MM.1S (cell line): ENCODE data around the gene KCNB1.
"Not testable (repeated sequence)": the region's sequence is repeated elsewhere in the genome, so short reads cannot be mapped to it uniquely, and the experiment has no call there.

Experiments used
- DNase-seq: peaks from one replicate; pipeline ENCODE4 v3.0.0-alpha.2; 2015
- H2AFZ ChIP-seq: fragments of 300-600 bp; sonication (generic); 2 replicates; pipeline ENCODE4 v1.6.0; 2016; ENCODE audit warnings: antibody characterized with exemption, low read length
- H3F3A ChIP-seq: fragments of 300-600 bp; sonication (generic); 2 replicates; pipeline ENCODE4 v1.6.1; 2016; ENCODE audit warnings: mild to moderate bottlenecking, antibody characterized with exemption, low read length, moderate library complexity, mixed read lengths; ENCODE audit not compliant: insufficient read depth
- H3K27ac ChIP-seq: fragments of 300-600 bp; sonication (generic); 2 replicates; pipeline ENCODE4 v1.5.1; 2016; ENCODE audit warnings: mild to moderate bottlenecking, low read length
- H3K27me3 ChIP-seq: fragments of 300-600 bp; sonication (generic); replicated peaks from 2 replicates; pipeline ENCODE4 v1.6.0; 2016; ENCODE audit warnings: low read length; ENCODE audit not compliant: insufficient read depth
- H3K36me3 ChIP-seq: fragments of 300-600 bp; sonication (generic); replicated peaks from 2 replicates; pipeline ENCODE4 v1.6.1; 2016; ENCODE audit warnings: mild to moderate bottlenecking, low read length, mixed read lengths; ENCODE audit not compliant: insufficient read depth
- H3K4me1 ChIP-seq: fragments of 300-600 bp; sonication (generic); 2 replicates; pipeline ENCODE4 v1.6.1; 2016; ENCODE audit warnings: low read length, mixed read lengths
- H3K4me2 ChIP-seq: fragments of 300-600 bp; sonication (generic); 2 replicates; pipeline ENCODE4 v1.6.0; 2016; ENCODE audit warnings: low read depth, low read length
- H3K4me3 ChIP-seq: fragments of 300-600 bp; sonication (generic); 2 replicates; pipeline ENCODE4 v1.5.1; 2016; ENCODE audit warnings: low read length, mixed read lengths
- H3K79me2 ChIP-seq: fragments of 300-600 bp; sonication (generic); 2 replicates; pipeline ENCODE4 v1.6.1; 2016; ENCODE audit warnings: mixed run types, low read length, mixed read lengths
- H3K9ac ChIP-seq: fragments of 300-600 bp; sonication (generic); 2 replicates; pipeline ENCODE4 v1.6.1; 2016; ENCODE audit warnings: low read length, mixed read lengths
- H3K9me2 ChIP-seq: fragments of 300-600 bp; sonication (generic); replicated peaks from 2 replicates; pipeline ENCODE4 v1.6.1; 2016; ENCODE audit warnings: mild to moderate bottlenecking, low read length, mixed read lengths; ENCODE audit not compliant: insufficient read depth
- H3K9me3 ChIP-seq: fragments of 300-600 bp; sonication (generic); replicated peaks from 2 replicates; pipeline ENCODE4 v1.6.1; 2016; ENCODE audit warnings: mild to moderate bottlenecking, low read length, mixed read lengths; ENCODE audit not compliant: insufficient read depth
- H4K20me1 ChIP-seq: fragments of 300-600 bp; sonication (generic); 2 replicates; pipeline ENCODE4 v1.6.1; 2016; ENCODE audit warnings: mild to moderate bottlenecking, low read length, moderate library complexity, mixed read lengths; ENCODE audit not compliant: insufficient read depth
- CTCF ChIP-seq: fragments of 300-600 bp; sonication (generic); IDR thresholded peaks from 2 replicates; pipeline ENCODE4 v1.5.1; 2016; ENCODE audit warnings: antibody characterized with exemption, low read length, mixed read lengths
- EZH2 ChIP-seq: fragments of 300-600 bp; sonication (generic); optimal IDR thresholded peaks from 2 replicates; pipeline ENCODE3; 2017; ENCODE audit warnings: low read depth, mild to moderate bottlenecking, antibody characterized with exemption, low read length, mixed read lengths
- EZH2phosphoT487 ChIP-seq: fragments of 300-600 bp; sonication (generic); IDR thresholded peaks from 2 replicates; pipeline ENCODE4 v1.6.1; 2018; ENCODE audit warnings: antibody characterized with exemption, low read length

The KCNB1 gene

GRCh38 chr20:49318091-49318429 lies 164.4 kb downstream of the KCNB1 start:
- Histone ChIP-seq H2AFZ (no peak overlapping the region), H3K4me3 (no peak overlapping the region)

GRCh38 chr20:49316704-49317103 lies 165.8 kb downstream of the KCNB1 start:
- peaks cover 24% of the 10 kb centered on the region for H3K27me3 ChIP-seq
- TF ChIP-seq EZH2phosphoT487: no peak
- TF ChIP-seq EZH2: no peak
- TF ChIP-seq CTCF: no peak

More at GRCh38 chr20:49318091-49318429, 164.4 kb downstream of the KCNB1 start:
- Histone ChIP-seq H3K9ac (no peak overlapping the region), H3K27ac (no peak overlapping the region), H3K9me2 (no peaks in the 10 kb centered on the region), H3K36me3 (no peaks in the 10 kb centered on the region), H3K4me2 (no peak overlapping the region), H3K79me2 (no peaks in the 10 kb centered on the region), H3K27me3 (peaks cover 24% of the 10 kb centered on the region), H3K9me3 (no peaks in the 10 kb centered on the region), H3K4me1 (peaks cover under 1% of the 10 kb centered on the region; the same call in 1 of the 2 replicates), H3F3A (no peaks in the 10 kb centered on the region), H4K20me1 (no peaks in the 10 kb centered on the region)
- DNase-seq: no peak
- no peak for TF ChIP-seq EZH2
- TF ChIP-seq EZH2phosphoT487: no peak
- no peak for TF ChIP-seq CTCF

GRCh38 chr20:49315580-49315979 lies 166.9 kb downstream of the KCNB1 start:
- peaks cover 24% of the 10 kb centered on the region for H3K27me3 ChIP-seq
- no peaks in the 10 kb centered on the region for H3K4me1 ChIP-seq

More at GRCh38 chr20:49316704-49317103, 165.8 kb downstream of the KCNB1 start:
- H3K27ac ChIP-seq: no peak overlapping the region
- no peak overlapping the region for H3K4me2 ChIP-seq
- no peaks in the 10 kb centered on the region for H3K9me3 ChIP-seq
- H3K9ac ChIP-seq: no peak overlapping the region
- no peaks in the 10 kb centered on the region for H3K9me2 ChIP-seq
- no peaks in the 10 kb centered on the region for H3K79me2 ChIP-seq
- no peaks in the 10 kb centered on the region for H3F3A ChIP-seq
- DNase-seq: no peak
- no peak overlapping the region for H3K4me3 ChIP-seq
- H2AFZ ChIP-seq: no peak overlapping the region
- H4K20me1 ChIP-seq: no peaks in the 10 kb centered on the region
- H3K4me1 ChIP-seq: no peaks in the 10 kb centered on the region
- no peaks in the 10 kb centered on the region for H3K36me3 ChIP-seq

GRCh38 chr20:49314052-49314451 lies 168.4 kb downstream of the KCNB1 start:
- not testable (repeated sequence) for H2AFZ ChIP-seq, H3K4me2 ChIP-seq, H3K9me3 ChIP-seq, H4K20me1 ChIP-seq, H3K79me2 ChIP-seq, DNase-seq, H3K4me1 ChIP-seq, H3K9ac ChIP-seq, H3K27ac ChIP-seq, H3K36me3 ChIP-seq, H3K9me2 ChIP-seq, H3F3A ChIP-seq, H3K4me3 ChIP-seq
- H3K27me3 ChIP-seq: peaks cover 13% of the 10 kb centered on the region

More at GRCh38 chr20:49315580-49315979, 166.9 kb downstream of the KCNB1 start:
- Histone ChIP-seq H3F3A (no peaks in the 10 kb centered on the region), H3K27ac (no peak overlapping the region), H4K20me1 (no peaks in the 10 kb centered on the region), H2AFZ (no peak overlapping the region), H3K4me2 (no peak overlapping the region), H3K4me3 (no peak overlapping the region), H3K9ac (no peak overlapping the region), H3K79me2 (no peaks in the 10 kb centered on the region), H3K9me2 (no peaks in the 10 kb centered on the region), H3K36me3 (no peaks in the 10 kb centered on the region), H3K9me3 (no peaks in the 10 kb centered on the region)
- DNase-seq: no peak
- no peak for TF ChIP-seq EZH2phosphoT487
- no peak for TF ChIP-seq CTCF
- no peak for TF ChIP-seq EZH2
